H9 (cell line): Measurements from ENCODE around the gene CAPN6. TPM values are rescaled to one million over a fixed set of nuclear protein-coding genes. Genes with fewer than 3 reads are reported as not detected.

Experiments used
- DNase-seq: peaks from one replicate; pipeline ENCODE4 v3.0.0-alpha.2; 2017
- H2AFZ ChIP-seq: one replicate; pipeline ENCODE4 v1.6.1; 2013; ENCODE audit warnings: mild to moderate bottlenecking, low read length, control low read depth, moderate library complexity
- H2AK5ac ChIP-seq: 2 replicates; pipeline ENCODE4 v1.6.1; 2013; ENCODE audit warnings: low read length, control low read depth, mixed read lengths; ENCODE audit not compliant: insufficient read length
- H2BK120ac ChIP-seq: one replicate; pipeline ENCODE4 v1.6.1; 2013; ENCODE audit warnings: low read depth, mild to moderate bottlenecking, low read length, control low read depth, inconsistent platforms; ENCODE audit not compliant: poor library complexity, severe bottlenecking
- H2BK12ac ChIP-seq: 2 replicates; pipeline ENCODE4 v1.6.1; 2013; ENCODE audit warnings: low read length, control low read depth, mixed read lengths, low read depth; ENCODE audit not compliant: insufficient read length
- H2BK15ac ChIP-seq: 2 replicates; pipeline ENCODE4 v1.6.1; 2013; ENCODE audit warnings: low read depth, low read length, control low read depth
- H2BK20ac ChIP-seq: one replicate; pipeline ENCODE4 v1.6.1; 2013; ENCODE audit warnings: low read depth, mild to moderate bottlenecking, low read length, control low read depth, inconsistent platforms; ENCODE audit not compliant: poor library complexity, severe bottlenecking
- H2BK5ac ChIP-seq: 2 replicates; pipeline ENCODE4 v1.6.1; 2013; ENCODE audit warnings: low read length, control low read depth, mixed read lengths; ENCODE audit not compliant: insufficient read length
- H3K14ac ChIP-seq: 2 replicates; pipeline ENCODE4 v1.6.1; 2013; ENCODE audit warnings: low read length, control low read depth; ENCODE audit not compliant: insufficient read depth
- H3K18ac ChIP-seq: 2 replicates; pipeline ENCODE4 v1.6.1; 2013; ENCODE audit warnings: low read depth, mild to moderate bottlenecking, mixed read lengths, low read length, control low read depth; ENCODE audit not compliant: insufficient read length
- H3K23ac ChIP-seq: 2 replicates; pipeline ENCODE4 v1.6.1; 2013; ENCODE audit warnings: low read length, control low read depth, mixed read lengths, low read depth; ENCODE audit not compliant: insufficient read length
- H3K23me2 ChIP-seq: 2 replicates; pipeline ENCODE4 v1.6.1; 2013; ENCODE audit warnings: low read depth, mild to moderate bottlenecking, mixed read lengths, low read length, control low read depth; ENCODE audit not compliant: insufficient read length, poor library complexity, severe bottlenecking
- H3K27ac ChIP-seq: 2 replicates; pipeline ENCODE4 v1.5.1; 2013; ENCODE audit warnings: low read length, control low read depth, mixed read lengths, low read depth; ENCODE audit not compliant: insufficient read length
- H3K27me3 ChIP-seq: 2 replicates; pipeline ENCODE4 v1.6.1; 2013; ENCODE audit warnings: low read length, control low read depth, inconsistent platforms; ENCODE audit not compliant: insufficient read depth
- H3K4ac ChIP-seq: 2 replicates; pipeline ENCODE4 v1.6.1; 2013; ENCODE audit warnings: low read depth, mild to moderate bottlenecking, control low read depth, inconsistent platforms, low read length, moderate library complexity
- H3K4me1 ChIP-seq: 2 replicates; pipeline ENCODE4 v1.6.1; 2013; ENCODE audit warnings: low read length, control low read depth, inconsistent platforms; ENCODE audit not compliant: insufficient read depth
- H3K4me2 ChIP-seq: 2 replicates; pipeline ENCODE4 v1.6.1; 2013; ENCODE audit warnings: low read length, control low read depth, mixed read lengths; ENCODE audit not compliant: insufficient read length, insufficient read depth
- H3K56ac ChIP-seq: 2 replicates; pipeline ENCODE4 v1.6.1; 2013; ENCODE audit warnings: low read depth, mild to moderate bottlenecking, mixed read lengths, low read length, control low read depth; ENCODE audit not compliant: insufficient read length
- H3K79me1 ChIP-seq: 2 replicates; pipeline ENCODE4 v1.6.1; 2013; ENCODE audit warnings: low read depth, mild to moderate bottlenecking, moderate library complexity, low read length, control low read depth, inconsistent platforms; ENCODE audit not compliant: insufficient read depth, poor library complexity, severe bottlenecking
- H3K79me2 ChIP-seq: 2 replicates; pipeline ENCODE4 v1.6.1; 2013; ENCODE audit warnings: low read length, control low read depth, inconsistent platforms; ENCODE audit not compliant: insufficient read depth
- H3K9ac ChIP-seq: 2 replicates; pipeline ENCODE4 v1.6.1; 2013; ENCODE audit warnings: low read length, control low read depth, mixed read lengths; ENCODE audit not compliant: insufficient read length; ENCODE audit errors: extremely low read depth
- H3K9me3 ChIP-seq: one replicate; pipeline ENCODE4 v1.6.1; 2013; ENCODE audit warnings: low read depth, low read length, inconsistent platforms; ENCODE audit not compliant: control insufficient read depth
- H3T11ph ChIP-seq: one replicate; pipeline ENCODE4 v1.6.1; 2013; ENCODE audit warnings: mild to moderate bottlenecking, low read length, control low read depth, inconsistent platforms
- H4K20me1 ChIP-seq: one replicate; pipeline ENCODE4 v1.6.1; 2013; ENCODE audit not compliant: control insufficient read depth, insufficient read length, insufficient read depth
- H4K5ac ChIP-seq: 2 replicates; pipeline ENCODE4 v1.6.1; 2013; ENCODE audit warnings: low read depth, mild to moderate bottlenecking, mixed read lengths, low read length, control low read depth; ENCODE audit not compliant: insufficient read length
- H4K8ac ChIP-seq: replicated peaks from 2 replicates; pipeline ENCODE4 v1.6.1; 2013; ENCODE audit warnings: low read length, control low read depth, mixed read lengths, low read depth; ENCODE audit not compliant: insufficient read length
- H4K91ac ChIP-seq: 2 replicates; pipeline ENCODE4 v1.6.1; 2013; ENCODE audit warnings: low read depth, mild to moderate bottlenecking, moderate library complexity, mixed read lengths, low read length, control low read depth; ENCODE audit not compliant: insufficient read length
- H3K27ac Mint-ChIP-seq, 3 experiments: 2 replicates in 2 of 3; 3 replicates in 1 of 3; pipeline ENCODE4 v1.8.0; 2020 to 2021; ENCODE audit warnings: mixed read lengths in 3 of 3, mild to moderate bottlenecking in 1 of 3, moderate library complexity in 1 of 3
- H3K27me3 Mint-ChIP-seq: 2 replicates; pipeline ENCODE4 v1.8.0; 2021; ENCODE audit warnings: low read depth, mild to moderate bottlenecking, moderate library complexity, mixed read lengths
- H3K36me3 Mint-ChIP-seq, 3 experiments: 2 replicates in 2 of 3; 3 replicates in 1 of 3; pipeline ENCODE4 v1.8.0; 2020 to 2021; ENCODE audit warnings: low read depth in 3 of 3, mixed read lengths in 3 of 3; ENCODE audit not compliant: insufficient read depth in 1 of 3
- H3K4me1 Mint-ChIP-seq, 2 experiments: 2 replicates each; pipeline ENCODE4 v1.8.0; 2020; ENCODE audit warnings: mixed read lengths in 2 of 2
- H3K4me3 Mint-ChIP-seq, 2 experiments: 2 replicates in 1 of 2; 3 replicates in 1 of 2; pipeline ENCODE4 v1.8.0; 2020 to 2021; ENCODE audit warnings: mild to moderate bottlenecking in 2 of 2, mixed read lengths in 2 of 2, moderate library complexity in 1 of 2
- H3K9me3 Mint-ChIP-seq, 2 experiments: 2 replicates in 1 of 2; 3 replicates in 1 of 2; pipeline ENCODE4 v1.8.0; 2020; ENCODE audit warnings: mild to moderate bottlenecking in 2 of 2, mixed read lengths in 2 of 2, moderate library complexity in 1 of 2
- WGBS: extraction: QIAGEN DNeasy Blood & Tissue Kit; methylation state at CpG from one replicate; pipeline ENCODE4 v1.1.7; 2013; ENCODE audit warnings: missing lambda C conversion rate, low lambda C conversion rate, mixed read lengths; ENCODE audit not compliant: insufficient read length; ENCODE audit errors: extremely low coverage; 5-methylcytosine and 5-hydroxymethylcytosine counted together
- total RNA-seq: library from RNA; stranded (reverse); gene quantifications from 2 replicates; pipeline ENCODE4 v1.2.1, GENCODE V29; 2021
- TF ChIP-seq, protein P1 (sequence below): fragments of 200-600 bp; sonication (generic); conservative IDR thresholded peaks from 3 replicates; pipeline ENCODE4 v1.8.0; 2021; ENCODE audit warnings: antibody characterized with exemption, mild to moderate bottlenecking

The CAPN6 gene
- total RNA-seq, 1 experiment from 2014 or later = 7.2 TPM

- no peak overlapping the region for H3K4ac ChIP-seq
- H3K79me2 ChIP-seq = no peaks in the 10 kb centered on the region
- H2BK5ac ChIP-seq = no peak overlapping the region
- no peak overlapping the region for H3T11ph ChIP-seq
- H3K14ac ChIP-seq = no peak overlapping the region
- no peak for DNase-seq
- Mint-ChIP-seq H3K4me1 (peaks cover 0 to 6% of the 10 kb centered on the region in 2 experiments; a peak in 3 of 4 replicates), H3K9me3 (no peaks in the 10 kb centered on the region), H3K27me3 (peaks cover 5% of the 10 kb centered on the region), H3K36me3 (no peaks in the 10 kb centered on the region), H3K27ac (no peak overlapping the region; a peak in 1 of 7 replicates), H3K4me3 (no peak overlapping the region)
- no peak overlapping the region for H3K27ac ChIP-seq
- no peak overlapping the region for H4K8ac ChIP-seq
- no peak overlapping the region for H3K23ac ChIP-seq
- no peaks in the 10 kb centered on the region for H3K23me2 ChIP-seq
- H4K91ac ChIP-seq = no peak overlapping the region
- no peak overlapping the region for H2BK15ac ChIP-seq
- no peak overlapping the region for H3K56ac ChIP-seq
- no peaks in the 10 kb centered on the region; the same call in 1 of the 2 replicates for H3K4me1 ChIP-seq
- no peak overlapping the region for H2BK120ac ChIP-seq
- no peak overlapping the region for H4K5ac ChIP-seq
- H3K9ac ChIP-seq = no peak overlapping the region
- no peak overlapping the region for H2BK12ac ChIP-seq
- H3K4me2 ChIP-seq = no peak overlapping the region
- H2BK20ac ChIP-seq = no peak overlapping the region
- no peaks in the 10 kb centered on the region; the same call in 1 of the 2 replicates for H3K27me3 ChIP-seq
- H3K18ac ChIP-seq = no peak overlapping the region
- no peak overlapping the region for H2AFZ ChIP-seq
- H4K20me1 ChIP-seq = no peaks in the 10 kb centered on the region
- TF ChIP-seq, protein P1, sequence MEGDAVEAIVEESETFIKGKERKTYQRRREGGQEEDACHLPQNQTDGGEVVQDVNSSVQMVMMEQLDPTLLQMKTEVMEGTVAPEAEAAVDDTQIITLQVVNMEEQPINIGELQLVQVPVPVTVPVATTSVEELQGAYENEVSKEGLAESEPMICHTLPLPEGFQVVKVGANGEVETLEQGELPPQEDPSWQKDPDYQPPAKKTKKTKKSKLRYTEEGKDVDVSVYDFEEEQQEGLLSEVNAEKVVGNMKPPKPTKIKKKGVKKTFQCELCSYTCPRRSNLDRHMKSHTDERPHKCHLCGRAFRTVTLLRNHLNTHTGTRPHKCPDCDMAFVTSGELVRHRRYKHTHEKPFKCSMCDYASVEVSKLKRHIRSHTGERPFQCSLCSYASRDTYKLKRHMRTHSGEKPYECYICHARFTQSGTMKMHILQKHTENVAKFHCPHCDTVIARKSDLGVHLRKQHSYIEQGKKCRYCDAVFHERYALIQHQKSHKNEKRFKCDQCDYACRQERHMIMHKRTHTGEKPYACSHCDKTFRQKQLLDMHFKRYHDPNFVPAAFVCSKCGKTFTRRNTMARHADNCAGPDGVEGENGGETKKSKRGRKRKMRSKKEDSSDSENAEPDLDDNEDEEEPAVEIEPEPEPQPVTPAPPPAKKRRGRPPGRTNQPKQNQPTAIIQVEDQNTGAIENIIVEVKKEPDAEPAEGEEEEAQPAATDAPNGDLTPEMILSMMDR = no peak
- H3K9me3 ChIP-seq = no peaks in the 10 kb centered on the region
- no CpG with 5 or more reads among the region's 8 CpGs for WGBS
- no peak overlapping the region for H2AK5ac ChIP-seq
- H3K79me1 ChIP-seq = no peaks in the 10 kb centered on the region
Observed at GRCh38 chrX:111284631-111285293, 14.5 kb upstream of the CAPN6 start.
